DMS79 (cell line): ENCODE results near the gene SLFN5.
"Not testable (repeated sequence)": the region's sequence is repeated elsewhere in the genome, so short reads cannot be mapped to it uniquely, and the experiment has no call there.

Experiments
- DNase-seq: peaks from one replicate; lab custom pipeline; 2025; lab: John Stamatoyannopoulos, UW

Gene SLFN5

DNA sequence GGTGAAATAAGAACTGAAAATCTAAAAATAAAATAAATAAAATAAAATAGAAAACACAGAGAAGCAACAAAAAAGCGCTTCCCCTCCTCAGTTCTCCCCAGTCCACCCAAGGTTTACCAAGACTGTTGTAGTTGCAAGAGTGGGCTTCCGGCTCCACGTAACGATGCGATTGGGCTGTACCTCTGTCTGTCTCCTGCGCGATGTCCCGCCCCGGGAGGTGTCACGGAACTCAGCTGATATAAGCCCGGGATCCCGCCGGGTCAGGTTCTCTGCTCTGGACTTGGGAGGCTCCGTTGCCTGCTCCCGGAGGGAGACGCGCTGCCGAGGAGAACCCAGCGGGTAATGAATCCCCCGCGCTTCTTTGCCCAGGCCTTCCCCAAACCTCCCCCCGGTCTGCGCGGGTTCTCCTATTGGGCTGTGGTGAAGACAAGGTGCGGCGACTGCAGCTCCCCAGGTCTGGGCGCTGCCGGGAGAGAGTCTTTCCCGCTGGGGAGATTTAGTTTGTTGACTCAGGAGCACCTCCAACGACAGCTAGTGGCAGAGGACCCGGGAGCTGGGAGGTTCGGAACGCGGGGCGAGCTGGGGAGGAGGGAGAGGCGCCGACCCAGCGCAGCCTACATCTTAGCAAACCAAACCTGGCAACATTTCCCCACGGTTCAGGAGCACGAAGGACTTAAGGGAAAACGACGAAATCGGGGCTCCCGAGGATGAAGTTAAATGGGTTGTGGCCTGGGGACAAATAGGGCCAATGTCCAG lies at the start of gene SLFN5:
SLFN5 (plus strand) TSS at position 268 of the 756 bp plus-strand sequence. CDS start 15,619 bp downstream, outside the sequence.
- peak; percentile 95 for DNase-seq

- DNase-seq = not testable (repeated sequence)
These were observed 48.9 kb upstream of the SLFN5 start, which contains the start of gene SLC35G3 for GRCh38 chr17:35194001-35194400. SLC35G3 (minus strand) TSS chr17:35194393; CDS start chr17:35194307, 86 bp downstream.

DNA sequence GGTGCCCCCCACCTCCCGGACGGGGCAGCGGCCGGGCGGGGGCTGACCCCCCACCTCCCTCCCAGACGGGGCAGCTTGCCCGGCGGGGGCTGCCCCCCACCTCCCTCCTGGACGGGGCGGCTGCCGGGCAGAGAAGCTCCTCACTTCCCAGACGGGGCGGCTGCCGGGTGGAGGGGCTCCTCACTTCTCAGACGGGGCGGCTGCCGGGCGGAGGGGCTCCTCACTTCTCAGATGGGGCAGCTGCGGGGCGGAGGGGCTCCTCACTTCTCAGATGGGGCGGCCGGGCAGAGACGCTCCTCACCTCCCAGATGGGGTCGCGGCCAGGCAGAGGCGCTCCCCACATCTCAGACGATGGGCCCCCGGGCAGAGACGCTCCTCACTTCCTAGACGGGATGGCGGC lies 47.8 kb upstream of the SLFN5 start:
- not testable (repeated sequence) for DNase-seq

DNA sequence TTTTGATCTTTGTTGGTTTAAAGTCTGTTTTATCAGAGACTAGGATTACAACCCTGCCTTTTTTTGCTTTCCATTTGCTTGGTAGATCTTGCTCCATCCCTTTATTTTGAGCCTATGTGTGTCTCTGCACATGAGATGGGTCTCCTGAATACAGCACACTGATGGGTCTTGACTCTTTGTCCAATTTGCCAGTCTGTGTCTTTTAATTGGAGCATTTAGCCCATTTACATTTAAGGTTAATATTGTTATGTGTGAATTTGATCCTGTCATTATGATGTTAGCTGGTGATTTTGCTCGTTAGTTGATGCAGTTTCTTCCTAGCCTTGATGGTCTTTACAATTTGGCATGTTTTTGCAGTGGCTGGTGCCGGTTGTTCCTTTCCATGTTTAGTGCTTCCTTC lies 40.3 kb upstream of the SLFN5 start:
- DNase-seq = not testable (repeated sequence)

- no peak for DNase-seq
These were observed 32.1 kb upstream of the SLFN5 start for GRCh38 chr17:35210741-35211140.

DNA sequence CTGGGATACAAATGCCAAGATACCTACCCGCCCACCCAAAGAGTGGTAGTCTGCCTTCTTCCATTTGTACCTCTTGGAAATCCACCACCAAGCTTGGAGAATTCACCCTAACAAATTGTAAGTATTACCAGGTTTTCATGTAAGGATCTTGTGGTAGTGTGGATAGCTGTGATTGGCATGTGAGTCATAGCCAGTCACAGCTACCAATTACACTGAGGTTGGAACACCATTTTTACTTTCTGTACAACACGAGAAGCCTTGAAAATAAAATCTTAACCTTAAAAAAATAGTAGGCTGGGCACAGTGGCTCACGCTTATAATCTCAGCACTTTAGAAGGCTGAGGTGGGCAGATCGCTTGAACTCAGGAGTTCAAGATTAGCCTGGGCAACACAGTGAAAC lies 30.2 kb upstream of the SLFN5 start:
- DNase-seq = no peak

- DNase-seq = no peak
These were observed 29.4 kb upstream of the SLFN5 start for GRCh38 chr17:35213412-35213940.

DNA sequence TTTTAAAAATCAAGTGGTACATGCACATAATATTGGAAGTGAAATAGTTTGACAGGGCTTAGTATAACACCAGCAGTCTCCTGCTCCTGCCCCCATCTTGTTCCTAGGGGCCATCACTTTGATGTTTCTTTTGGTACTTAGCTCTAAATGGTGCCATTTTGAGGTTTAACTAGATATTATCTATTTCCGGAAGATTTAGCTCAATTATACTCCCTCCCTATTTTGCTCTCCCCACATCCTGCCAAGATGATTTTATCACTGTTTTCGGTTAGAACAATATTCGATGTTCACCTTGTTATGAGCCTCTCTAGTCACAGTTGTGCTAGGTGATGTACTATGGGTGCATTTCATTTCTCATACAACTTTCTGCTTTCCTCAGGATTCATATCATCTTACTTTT lies 28.7 kb upstream of the SLFN5 start:
- no peak for DNase-seq

DNA sequence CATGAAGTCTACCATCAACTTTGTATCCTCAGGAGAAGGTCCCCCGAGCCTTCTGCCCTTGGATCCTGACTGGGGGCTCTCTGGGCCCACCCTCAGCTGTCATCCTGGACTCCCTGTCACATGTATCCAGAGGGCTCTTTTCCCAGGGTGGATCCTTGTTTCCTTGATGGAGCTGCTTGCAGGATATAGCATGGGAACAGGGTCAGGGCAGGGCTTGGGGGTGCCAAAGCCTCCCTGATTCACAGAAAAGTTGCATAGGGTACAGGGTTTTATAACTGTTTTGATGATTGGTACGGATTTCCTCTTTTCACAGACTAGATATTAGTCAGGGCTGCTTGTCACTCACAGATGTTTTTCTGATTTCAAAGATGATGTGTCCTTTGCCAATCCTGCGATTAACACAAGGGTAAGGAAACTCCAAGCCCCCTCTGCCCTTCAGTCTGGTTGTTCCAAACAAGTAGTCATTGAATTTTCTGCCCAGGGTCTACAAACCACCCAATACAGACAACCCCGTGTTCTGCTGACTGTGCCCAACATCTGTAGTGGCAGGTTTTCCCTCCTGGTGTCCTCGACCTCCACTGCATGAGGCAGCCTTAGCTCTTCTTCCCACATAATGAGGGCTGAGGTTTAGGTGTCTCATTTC lies 28.1 kb upstream of the SLFN5 start:
- DNase-seq = no peak

DNA sequence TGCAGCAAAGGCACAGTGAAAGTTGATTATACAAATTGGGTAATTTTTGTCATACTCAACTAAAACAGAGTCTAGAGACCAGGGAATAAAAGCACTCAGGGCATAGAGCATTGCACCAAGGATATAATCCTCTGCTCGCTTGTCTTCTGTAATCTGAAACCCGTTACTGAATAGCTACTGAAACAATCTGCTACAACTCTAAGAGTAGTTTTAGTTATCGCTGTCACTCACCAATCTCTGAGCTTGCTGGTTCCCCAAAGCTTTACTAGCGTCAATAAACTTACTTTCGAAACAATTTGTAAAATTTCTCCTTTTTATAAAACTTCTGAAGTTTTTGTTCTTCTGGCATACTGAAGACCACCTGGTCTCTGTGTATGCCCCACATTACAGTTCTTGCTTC lies 25.8 kb upstream of the SLFN5 start:
- no peak for DNase-seq

- DNase-seq = no peak
These were observed 24.0 kb upstream of the SLFN5 start for GRCh38 chr17:35218915-35219314.

DNA sequence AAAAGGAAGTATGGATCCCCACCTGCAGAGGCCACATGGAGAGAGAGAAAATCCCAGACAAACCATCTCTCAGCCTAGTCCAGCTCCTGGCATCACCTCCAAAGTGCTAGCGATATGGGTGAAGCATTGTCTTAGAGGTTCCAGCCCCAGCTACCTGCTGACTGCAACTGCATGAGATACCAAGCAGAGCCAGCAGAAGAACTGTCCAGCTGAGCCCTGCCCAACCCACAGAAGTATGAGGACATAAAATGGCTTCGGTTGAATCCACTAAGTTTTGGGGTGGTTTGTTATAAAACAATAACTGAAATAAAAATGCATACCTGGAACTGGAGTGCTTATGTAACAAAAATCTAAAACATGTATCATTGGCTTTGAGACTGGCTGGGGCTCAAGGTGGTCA lies 20.4 kb upstream of the SLFN5 start:
- no peak for DNase-seq

- no peak for DNase-seq
These were observed 18.4 kb upstream of the SLFN5 start for GRCh38 chr17:35224436-35224835.

- DNase-seq = no peak
These were observed 15.3 kb upstream of the SLFN5 start for GRCh38 chr17:35227546-35227945.

GRCh38 chr17:35229638-35230037 lies 13.2 kb upstream of the SLFN5 start:
- DNase-seq = no peak

GRCh38 chr17:35234315-35234714 lies 8.6 kb upstream of the SLFN5 start:
- DNase-seq = not testable (repeated sequence)

- DNase-seq = no peak
These were observed 7.6 kb upstream of the SLFN5 start for GRCh38 chr17:35235289-35235688.

DNA sequence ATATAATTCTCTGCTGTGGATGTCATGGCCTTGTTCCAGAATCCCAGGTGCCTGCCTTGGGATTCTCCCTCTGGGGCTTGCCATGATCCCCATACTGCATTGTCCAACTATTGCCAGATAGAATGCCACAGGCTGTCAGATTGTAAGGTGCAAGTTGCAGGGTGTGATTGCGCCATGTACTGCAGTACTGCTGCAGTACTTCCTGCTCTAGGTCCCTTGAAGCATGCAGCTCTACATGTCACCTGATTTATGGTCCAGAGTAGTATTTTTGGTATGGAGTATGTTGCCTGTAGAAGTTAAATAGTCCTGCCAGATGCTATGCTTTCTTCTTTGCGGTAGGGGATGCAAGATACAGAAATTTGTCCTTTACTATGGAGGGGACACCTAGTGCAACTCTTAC lies 7.0 kb upstream of the SLFN5 start:
- no peak for DNase-seq

- DNase-seq = no peak
These were observed 6.1 kb upstream of the SLFN5 start for GRCh38 chr17:35236821-35237220.

GRCh38 chr17:35238821-35239220 lies 4.1 kb upstream of the SLFN5 start:
- DNase-seq = no peak

DNA sequence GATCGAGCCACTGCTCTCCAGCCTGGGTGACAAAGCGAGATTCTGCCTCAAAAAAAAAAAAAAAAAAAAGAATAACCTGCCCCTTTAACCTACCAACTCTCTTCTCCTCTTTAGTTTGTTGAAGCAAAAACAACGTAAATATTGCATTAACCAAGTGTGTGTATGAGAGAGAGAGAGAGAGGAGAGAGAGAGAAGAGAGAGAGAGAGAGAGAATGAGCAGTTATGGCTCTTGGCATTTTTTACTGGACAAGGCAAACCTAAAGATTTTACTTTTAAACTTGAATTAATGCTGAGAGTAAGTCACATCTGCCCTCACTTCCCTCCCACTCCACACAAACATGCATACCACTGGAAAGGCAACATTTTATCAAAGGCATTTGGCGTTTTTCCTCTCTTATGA lies 3.0 kb upstream of the SLFN5 start:
- no peak for DNase-seq

DNA sequence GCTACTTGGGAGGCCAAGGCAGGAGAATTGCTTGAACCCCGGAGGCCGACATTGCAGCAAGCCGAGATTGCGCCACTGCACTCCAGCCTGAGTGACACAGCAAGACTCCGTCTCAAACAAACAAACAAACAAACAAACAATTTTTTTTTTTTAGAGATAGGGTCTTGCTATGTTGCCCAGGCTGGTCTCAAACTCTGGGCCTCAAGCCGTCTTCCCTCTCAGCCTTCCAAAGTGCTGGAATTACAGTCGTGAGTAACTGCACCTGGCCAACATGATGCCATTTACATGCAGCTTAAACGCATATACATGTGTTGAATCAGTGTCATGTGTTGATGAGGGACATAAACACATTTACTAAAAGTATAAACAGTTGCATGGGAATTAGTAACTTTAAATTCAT lies 2.0 kb upstream of the SLFN5 start:
- no peak for DNase-seq

DNA sequence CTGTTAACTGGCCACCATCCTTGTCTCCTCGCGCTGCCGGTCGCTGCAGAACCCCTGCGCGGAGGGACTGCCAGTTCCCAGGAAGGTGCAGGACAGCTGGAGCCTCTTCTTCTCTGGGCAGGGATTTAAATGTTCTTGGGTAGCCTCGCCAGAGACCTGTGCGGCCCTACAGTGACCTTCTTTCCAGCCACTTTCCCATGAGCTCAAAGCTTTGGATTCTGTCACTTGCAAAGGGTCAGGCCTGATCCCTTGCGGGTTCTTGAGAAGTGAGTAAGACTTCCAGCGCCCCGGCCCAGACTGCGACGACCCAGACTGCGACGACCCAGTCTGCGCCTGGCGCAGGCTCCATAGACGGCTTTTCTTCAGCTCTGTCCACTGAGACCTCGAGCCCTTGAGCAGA lies 1.4 kb upstream of the SLFN5 start:
- no peak for DNase-seq
